GM10248 (cell line): ENCODE results near the gene OR6K2.
"Not testable (repeated sequence)": the region's sequence is repeated elsewhere in the genome, so short reads cannot be mapped to it uniquely, and the experiment has no call there.

Source experiments
- CTCF ChIA-PET: fragments of 300-600 bp; sonication (Branson Sonifier 250); formaldehyde crosslinking; extraction: SDS; loops from one replicate; lab custom pipeline; 2021; ENCODE audit warnings: antibody characterized with exemption; lab: Yijun Ruan, JAX
- POLR2A ChIA-PET: fragments of 350-650 bp; sonication (Branson Sonifier 250); formaldehyde crosslinking; extraction: SDS; loops from one replicate; lab custom pipeline; 2020; ENCODE audit warnings: antibody characterized with exemption; lab: Yijun Ruan, JAX
- DNase-seq: peaks from one replicate; pipeline ENCODE4 v3.0.0; 2012; ENCODE audit errors: extremely low spot score
- CTCF ChIP-seq: IDR thresholded peaks from 2 replicates; pipeline ENCODE4 v1.5.1; 2012; ENCODE audit warnings: mild to moderate bottlenecking, low read depth; ENCODE audit errors: extremely low read depth, missing control alignments, control extremely low read depth

The OR6K2 gene

GRCh38 chr1:158689110-158689509, 11.3 kb downstream of the OR6K2 start:
- no peak for TF ChIP-seq CTCF
- DNase-seq: no peak
- ChIA-PET CTCF (no interaction called here), POLR2A (no interaction called here)

- CTCF ChIA-PET, DNase-seq, POLR2A ChIA-PET: not testable (repeated sequence)
These were observed 12.1 kb downstream of the OR6K2 start for GRCh38 chr1:158688343-158688742.

GRCh38 chr1:158687037-158687436, 13.4 kb downstream of the OR6K2 start:
- TF ChIP-seq CTCF: no peak
- no peak for DNase-seq
- ChIA-PET CTCF (no interaction called here), POLR2A (no interaction called here)

- POLR2A ChIA-PET: no interaction called here
- CTCF ChIA-PET: interaction anchor here (0.8 to 1.1 kb wide), 2 partner anchors 15 to 18 kb away, joined by 3 read pairs; no protein-coding TSS in a partner anchor
- TF ChIP-seq CTCF: no peak
- DNase-seq: no peak
These were observed 14.1 kb downstream of the OR6K2 start, which contains the start of gene SPTA1 for GRCh38 chr1:158686111-158687009. TSS of gene SPTA1 (minus strand) at chr1:158686715. CDS start at chr1:158686517, 198 bp downstream.

- ChIA-PET CTCF (interaction anchor here (1.1 kb wide), 1 partner anchor 13 kb away, joined by 3 read pairs; no protein-coding TSS in a partner anchor), POLR2A (no interaction called here)
- no peak for DNase-seq
- no peak for TF ChIP-seq CTCF
These were observed 15.4 kb downstream of the OR6K2 start for GRCh38 chr1:158685085-158685484.

- ChIA-PET CTCF (no interaction called here), POLR2A (no interaction called here)
- TF ChIP-seq CTCF: no peak
- no peak for DNase-seq
These were observed 18.8 kb downstream of the OR6K2 start for GRCh38 chr1:158681606-158682005.

- no peak for DNase-seq
- TF ChIP-seq CTCF: no peak
- POLR2A ChIA-PET: no interaction called here
- CTCF ChIA-PET: interaction anchor here (1.2 kb wide), 1 partner anchor 22 kb away, joined by 3 read pairs; no protein-coding TSS in a partner anchor
These were observed 21.2 kb downstream of the OR6K2 start for GRCh38 chr1:158679289-158679688.
